NOMO-1 treated with dmso at 0.1 percent for 144 hours (cell line): ENCODE results near the gene SCN10A.

ENCODE experiments used
- DNase-seq: peaks from one replicate; lab custom pipeline; 2025; ENCODE audit not compliant: unreplicated experiment; lab: John Stamatoyannopoulos, UW

The SCN10A gene

GRCh38 chr3:38816026-38816425 lies at the start of gene SCN10A:
TSS of gene SCN10A (minus strand) at chr3:38816217. CDS start at chr3:38794010, 22,207 bp downstream.
- no peak for DNase-seq

DNA sequence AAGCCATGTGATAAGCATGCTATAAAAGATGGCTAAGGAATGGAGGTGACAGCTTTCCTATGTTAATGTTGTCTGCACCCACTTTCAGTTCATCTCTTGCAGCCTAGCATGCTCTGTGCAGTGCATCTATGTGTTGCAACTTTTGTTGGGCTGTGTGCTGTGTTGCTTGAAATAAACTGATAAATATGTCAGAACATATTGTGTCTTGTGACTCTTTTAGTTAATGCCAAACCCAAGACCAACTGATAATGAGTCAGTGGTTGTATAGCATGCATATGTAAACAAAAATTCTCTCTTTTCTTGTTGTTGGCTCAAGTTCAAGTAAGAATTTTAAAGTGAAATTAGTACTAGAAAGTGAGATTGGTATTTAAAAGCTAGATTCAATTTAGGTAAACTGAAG lies 37.0 kb upstream of the SCN10A start:
- DNase-seq, result no peak

DNA sequence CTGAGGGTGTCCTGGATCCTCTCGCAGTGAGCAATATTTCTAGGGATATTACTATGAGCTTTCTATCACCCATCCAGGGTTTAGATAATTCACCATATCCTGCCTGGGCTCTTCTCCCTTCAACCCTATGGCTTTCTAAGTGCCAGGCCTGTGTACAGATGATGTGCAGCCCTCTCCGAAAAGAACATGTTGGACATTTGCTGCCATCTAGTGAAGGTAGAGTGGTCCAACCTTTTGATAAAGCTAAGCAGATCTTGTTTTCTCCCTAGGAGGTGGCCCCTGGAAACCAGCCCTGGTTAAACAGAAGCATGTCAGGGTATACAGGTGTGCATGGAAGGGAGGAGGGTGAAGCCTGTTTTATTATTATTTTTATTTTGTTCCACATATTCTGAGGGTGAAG lies 27.9 kb upstream of the SCN10A start:
- no peak for DNase-seq

DNA sequence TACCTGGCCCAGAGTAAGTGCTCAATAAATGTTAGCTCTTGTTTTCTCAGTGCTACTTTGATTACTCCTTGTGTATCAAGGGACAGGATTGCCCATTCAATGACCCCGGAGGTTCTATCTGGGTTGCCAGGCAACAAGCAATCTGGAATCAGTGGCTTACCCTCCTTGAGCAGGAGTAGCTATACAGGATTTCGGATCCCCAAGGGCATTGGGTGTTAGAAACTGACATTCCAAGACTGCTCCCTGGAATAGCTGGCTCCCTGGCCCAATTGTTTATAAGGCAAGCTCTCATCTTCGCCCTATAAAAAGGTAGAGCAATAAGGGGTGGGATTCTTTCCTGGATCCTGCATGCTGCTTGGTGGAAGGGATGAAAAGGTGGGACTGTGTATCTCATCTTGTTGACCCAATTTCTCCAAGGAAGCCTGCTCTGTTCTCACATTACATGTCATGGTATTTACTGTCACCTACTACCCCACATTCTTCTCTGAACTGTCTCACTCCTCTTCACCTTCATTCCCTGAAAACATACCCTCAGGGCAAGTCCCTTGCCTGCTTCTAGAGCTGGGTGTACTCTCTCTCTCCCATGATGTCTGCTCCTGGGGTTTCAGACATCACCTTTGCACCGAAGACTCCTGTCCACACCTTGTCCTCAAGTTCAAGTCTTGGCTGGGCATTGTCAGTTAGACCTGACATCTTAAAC lies 26.4 kb upstream of the SCN10A start:
- no peak for DNase-seq

DNA sequence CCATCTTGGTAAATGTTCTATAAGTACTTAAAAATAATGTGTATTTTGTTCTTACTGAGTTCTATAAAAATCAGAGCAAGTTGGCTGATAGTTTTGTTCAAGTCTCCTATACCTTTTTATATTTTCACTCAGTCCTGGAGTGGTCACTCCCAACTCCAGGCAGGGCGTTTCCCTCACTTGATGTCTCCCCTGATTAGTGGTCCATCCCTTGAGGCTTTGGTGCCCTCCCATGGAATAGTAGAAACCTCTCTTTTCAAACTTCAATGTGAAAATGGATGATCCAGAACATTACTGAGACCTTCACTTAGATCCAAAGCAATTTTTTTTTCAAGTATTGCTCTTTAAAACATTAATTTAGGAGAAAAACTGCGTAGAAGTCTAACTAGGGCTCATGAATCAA lies 25.0 kb upstream of the SCN10A start:
- DNase-seq, result no peak

DNA sequence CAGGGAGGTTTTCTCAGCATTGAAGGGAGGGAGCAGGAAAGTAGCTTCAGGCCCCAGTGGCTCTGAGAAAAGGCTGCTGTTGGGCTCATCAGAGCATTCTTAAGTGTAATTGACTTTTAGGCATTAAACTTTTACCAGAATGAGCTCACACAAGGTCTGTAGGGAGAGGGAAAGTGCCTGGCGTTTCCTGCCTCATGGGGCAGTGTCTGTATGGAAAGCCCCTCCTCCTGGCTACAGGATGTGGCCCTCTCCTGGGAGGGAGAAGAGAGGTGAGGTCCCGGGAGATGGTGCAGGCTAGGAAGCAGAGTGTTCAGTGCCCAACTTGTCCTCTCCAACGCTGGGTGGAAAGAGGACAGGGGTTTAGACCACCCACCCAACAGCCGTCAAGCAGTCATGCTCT lies 21.3 kb upstream of the SCN10A start:
- DNase-seq, result no peak

DNA sequence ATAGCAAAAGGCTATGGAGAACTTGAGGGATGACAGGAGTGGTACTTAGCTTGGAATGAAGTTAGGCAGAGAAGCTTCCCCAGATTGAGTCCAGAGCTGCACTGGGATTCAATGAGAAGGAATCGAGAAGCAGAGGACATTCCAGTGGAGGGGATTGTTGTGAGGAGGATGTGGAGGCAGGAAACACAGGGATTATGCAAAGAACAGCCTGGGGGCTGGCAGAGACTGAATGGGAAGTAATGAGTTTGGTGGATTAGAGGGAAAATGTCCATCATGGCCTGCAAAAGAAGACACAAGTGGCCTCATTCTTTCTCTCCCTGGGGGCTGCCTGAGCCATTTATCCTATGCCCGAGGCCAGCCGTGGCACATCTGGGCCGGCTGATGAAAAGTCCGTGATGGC lies 20.5 kb upstream of the SCN10A start:
- DNase-seq, result no peak

DNA sequence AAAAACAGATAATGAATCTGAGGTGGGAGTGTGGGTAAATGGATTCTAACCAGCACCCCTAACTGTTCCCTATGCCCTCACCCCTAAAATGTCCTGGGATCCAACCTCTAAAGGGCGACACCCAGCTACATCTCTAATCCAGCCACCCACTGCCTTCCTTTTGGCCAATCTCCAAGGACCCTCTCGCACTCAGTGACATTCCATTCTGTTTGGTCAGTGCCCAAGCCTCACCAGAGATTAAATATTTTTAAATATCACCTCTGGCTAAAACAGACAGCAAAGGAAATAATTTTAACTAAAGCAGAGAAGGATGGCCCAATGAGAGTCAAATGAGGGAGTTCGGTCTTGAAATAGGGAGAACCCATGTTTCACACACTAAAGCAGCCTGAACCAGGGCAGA lies 19.9 kb upstream of the SCN10A start:
- DNase-seq, result no peak

GRCh38 chr3:38834717-38835116 lies 18.7 kb upstream of the SCN10A start:
- no peak for DNase-seq

GRCh38 chr3:38834110-38834509 lies 18.1 kb upstream of the SCN10A start:
- peak; percentile 59 for DNase-seq

DNA sequence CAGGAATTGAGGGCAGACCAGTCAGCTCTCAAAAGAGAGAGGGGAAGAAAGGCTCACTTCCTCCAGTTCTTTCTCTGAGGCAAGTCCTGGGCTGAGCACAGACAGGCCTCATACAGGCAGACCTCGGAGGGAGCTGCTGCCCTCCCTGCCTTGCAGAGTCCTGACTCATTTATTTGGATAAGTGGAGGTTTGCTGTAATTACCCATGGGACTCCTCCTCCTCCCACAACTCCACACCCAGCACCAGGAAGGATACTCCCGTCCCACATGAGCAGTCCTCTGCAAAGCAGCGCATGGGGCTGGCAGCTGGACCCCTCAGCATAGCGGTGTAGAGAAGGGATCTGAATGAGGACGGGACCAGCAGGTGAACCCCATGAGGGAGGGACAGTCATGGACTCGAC lies 13.4 kb upstream of the SCN10A start:
- DNase-seq, result no peak

DNA sequence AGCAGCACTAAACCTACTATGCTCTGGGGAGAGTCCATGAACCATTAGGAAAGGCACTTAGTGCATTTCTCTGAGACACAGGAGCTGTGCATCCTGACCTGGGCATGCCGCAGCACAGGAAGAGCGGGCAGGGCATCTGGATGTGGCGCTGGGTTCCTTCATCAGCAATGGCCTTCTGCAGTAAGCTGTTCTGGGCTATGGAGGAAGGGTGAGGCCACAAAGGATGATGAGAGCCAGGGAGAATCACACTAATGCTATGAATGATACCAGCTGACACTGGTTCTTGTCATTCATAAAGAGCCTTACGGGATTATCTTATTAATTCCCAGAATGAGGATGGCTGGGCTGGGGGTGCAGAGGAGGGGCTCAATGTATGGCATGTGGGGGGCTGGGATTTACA lies 12.7 kb upstream of the SCN10A start:
- no peak for DNase-seq

- DNase-seq, result no peak
These were observed 11.8 kb upstream of the SCN10A start for GRCh38 chr3:38827791-38828190.

DNA sequence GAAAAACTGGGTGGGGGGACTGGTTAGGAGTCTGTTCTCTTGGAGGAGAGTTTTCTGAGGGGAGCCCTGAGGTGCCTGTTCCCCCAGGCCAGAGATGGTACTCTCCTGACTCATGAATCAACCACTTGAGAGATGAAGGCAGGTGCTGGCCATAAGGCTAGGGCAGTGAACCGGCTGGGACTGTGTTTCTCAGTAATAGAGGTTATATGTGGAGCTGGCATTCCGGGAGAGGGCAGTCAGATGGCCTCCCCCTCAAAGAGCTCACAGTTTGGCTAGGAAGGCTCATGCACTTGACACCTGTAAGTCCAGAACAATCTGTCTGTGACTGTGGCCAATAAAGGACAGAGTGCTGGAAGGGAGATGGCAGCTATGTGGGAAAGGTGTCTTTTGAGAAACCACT lies 10.0 kb upstream of the SCN10A start:
- DNase-seq, result no peak

DNA sequence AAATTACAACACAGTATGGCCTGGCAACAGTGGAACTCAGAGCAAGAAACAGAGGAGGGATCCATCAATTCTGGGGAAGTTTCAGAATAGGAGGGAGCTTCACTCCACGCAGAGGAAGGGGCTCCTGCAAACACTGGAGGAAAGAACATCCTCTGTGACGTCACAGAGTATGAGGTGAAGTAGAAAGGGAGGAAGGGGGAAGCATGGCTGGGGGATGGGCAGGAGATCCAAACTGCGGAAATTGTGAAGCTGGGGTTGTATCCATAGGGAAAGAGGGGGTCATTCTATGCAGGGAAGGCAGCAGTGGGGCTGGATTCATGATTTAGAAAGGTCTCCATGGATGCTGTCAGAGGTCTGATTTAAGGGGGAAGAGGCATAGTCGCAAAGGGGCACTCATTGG lies 8.3 kb upstream of the SCN10A start:
- DNase-seq, result no peak

- DNase-seq, result no peak
These were observed 7.7 kb upstream of the SCN10A start for GRCh38 chr3:38823722-38824121.

DNA sequence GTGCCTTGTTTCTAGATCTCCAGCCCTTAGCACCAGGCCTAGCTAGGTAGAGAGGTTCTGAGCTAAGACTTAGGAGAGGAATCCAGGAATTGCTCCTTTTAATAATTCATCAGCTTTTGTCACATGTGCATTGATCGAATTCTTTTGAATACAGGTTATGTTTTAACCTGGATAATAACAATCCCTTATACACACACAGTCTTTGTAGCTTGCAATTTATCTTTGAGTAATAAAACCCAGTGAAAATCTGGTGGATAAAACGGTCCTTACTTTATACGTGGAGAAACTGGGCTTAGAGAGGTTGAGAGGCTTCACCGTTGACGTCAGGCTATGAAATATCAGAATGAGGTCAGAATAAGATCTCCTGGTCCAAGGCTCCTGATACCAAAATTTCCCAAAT lies 7.2 kb upstream of the SCN10A start:
- no peak for DNase-seq

- DNase-seq, result no peak
These were observed 4.2 kb downstream of the SCN10A start for GRCh38 chr3:38811822-38812221.

DNA sequence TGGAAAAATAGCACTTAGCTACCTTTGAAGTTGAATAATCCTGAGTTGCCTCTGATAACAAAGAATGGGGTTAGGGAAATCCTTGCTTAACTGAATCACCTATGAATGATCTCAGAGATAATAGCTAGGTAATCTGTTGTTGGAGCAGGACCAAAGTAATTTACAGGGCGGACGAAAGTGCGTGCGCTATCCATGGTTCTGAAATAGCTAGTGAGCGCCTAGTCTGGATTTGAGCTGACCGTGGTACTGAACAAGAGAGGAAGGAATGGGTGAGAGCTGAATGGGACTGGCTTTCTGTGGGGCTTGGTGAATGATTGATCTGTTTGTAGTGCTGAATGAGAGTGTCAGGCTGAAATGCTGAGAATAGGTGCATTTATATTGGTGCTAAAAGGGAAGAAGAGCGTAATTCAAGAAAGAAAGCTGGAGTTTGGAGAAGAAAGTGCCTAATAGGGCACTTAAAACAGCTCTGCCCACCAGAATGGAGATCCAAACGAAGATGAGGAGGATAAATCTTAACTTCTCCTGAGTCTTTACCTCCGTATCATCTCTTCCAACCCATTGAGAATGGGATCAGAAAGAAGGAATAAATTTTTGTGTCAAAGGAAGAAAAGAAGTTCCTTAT lies 10.1 kb downstream of the SCN10A start:
- DNase-seq, result peak; percentile 43

- DNase-seq, result no peak
These were observed 11.0 kb downstream of the SCN10A start for GRCh38 chr3:38805004-38805403.

- no peak for DNase-seq
These were observed 15.5 kb downstream of the SCN10A start for GRCh38 chr3:38800511-38800910.

DNA sequence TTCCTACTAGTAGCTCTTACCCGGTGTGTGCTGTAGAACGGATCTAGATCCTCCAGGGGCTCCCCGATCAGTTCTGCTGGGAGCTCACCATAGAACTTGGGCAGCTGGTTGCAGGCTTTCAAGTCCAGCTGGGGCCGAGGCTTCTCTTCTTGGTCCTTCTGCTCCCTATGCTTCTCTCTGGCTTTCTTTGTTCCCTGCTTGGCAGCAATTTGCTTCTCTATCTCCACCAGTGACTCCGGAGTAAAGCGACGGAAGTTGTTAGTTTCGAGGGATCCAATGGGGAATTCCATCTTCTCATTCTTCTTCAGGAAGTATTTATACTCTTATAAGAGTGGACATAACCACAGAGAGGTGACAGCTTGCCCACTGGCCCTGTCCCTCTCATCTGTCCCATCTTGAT lies 22.3 kb downstream of the SCN10A start:
- DNase-seq, result no peak

DNA sequence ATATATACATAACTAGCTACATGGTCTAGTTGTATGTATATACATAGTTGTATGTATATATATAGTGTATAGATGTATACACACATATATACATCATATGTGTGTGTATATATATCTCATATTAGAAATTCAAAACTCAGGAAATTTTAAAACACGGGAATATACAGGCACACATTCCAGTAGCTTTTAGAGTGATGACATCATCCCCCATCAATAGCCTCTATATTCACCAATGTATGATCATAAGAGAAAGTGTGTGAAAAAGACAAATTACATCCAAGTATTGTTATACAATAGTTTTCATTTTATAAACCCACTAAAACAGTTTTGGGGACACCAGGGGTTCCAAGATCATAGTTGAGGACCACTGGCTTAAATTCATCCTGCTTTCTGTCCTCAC lies 23.0 kb downstream of the SCN10A start:
- no peak for DNase-seq
